Heart left ventricle (tissue), 13 donors: ENCODE results near the gene GLRA1.

Source experiments
- POLR2A ChIP-seq, 2 donors: fragments of 450-650 bp; IDR thresholded peaks; one replicate each; pipeline ENCODE4 v1.6.1; 2017; ENCODE audit warnings: antibody characterized with exemption in 2 of 2, mild to moderate bottlenecking in 2 of 2, moderate library complexity in 2 of 2
- TF ChIP-seq, protein P1 (sequence below), 12 donors: fragments of 200-600 bp; sonication (generic) in 4 of 12; IDR thresholded peaks; one replicate each; pipeline versions ENCODE4 v1.5.0 to v1.8.0; 2018 to 2022; ENCODE audit warnings: antibody characterized with exemption in 12 of 12, mild to moderate bottlenecking in 5 of 12
- donor health status: ischemic (EF 13 %, LVEDD 7.1; RV severe dilation, severe dysfunction).
- donor health status: DM: no; HTN: yes; CAD: no.
- donor health status: DM: no; HTN: no; CAD: no.
- donor health status: ischemic (EF 25% LVEDD 6.9; RV normal size, moderate dysfunction).
- donor health status: ischemic (EF 25% LVEDD 5.7; RV mildly dilated, moderate dysfunction).
- donor health status: ischemic (EF 35%, LVEDD 5.7; RV mildly dilated, moderate dysfunction).
- donor health status: nonischemic (EF 11% LVEDD 7.7; RV severe dilation, severe dysfunction).
- donor health status: DM: yes; HTN: yes; CAD: no.
- donor health status: PGD.
- donor health status: ischemic (EF 29% LVEDD 5.4; RV normal size, mild dysfunction).
- donor health status: nonischemic (EF 23%, LVEDD 6.1; RV moderate dilation, normal function).

DNA sequence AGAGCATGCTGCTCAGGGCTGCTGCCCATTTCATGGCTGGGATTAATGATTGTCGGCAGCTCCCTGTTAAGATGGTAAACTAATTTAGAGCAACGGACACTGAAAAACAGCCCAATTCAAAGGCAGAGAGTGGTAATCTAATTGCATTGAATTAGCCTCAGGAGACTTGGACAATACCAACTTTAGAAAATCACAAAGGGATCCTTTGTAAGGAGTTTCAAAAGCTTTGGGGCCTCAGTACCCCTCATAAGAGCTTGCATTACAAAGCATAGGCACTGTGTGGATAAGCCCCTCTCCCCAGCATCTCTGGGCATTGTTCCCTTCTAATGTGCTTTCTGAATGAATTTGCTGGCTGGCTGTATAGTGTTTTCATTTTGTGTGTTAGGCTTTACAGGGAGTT is 6.7 kb downstream of the GLRA1 start:
- TF ChIP-seq, protein P1, sequence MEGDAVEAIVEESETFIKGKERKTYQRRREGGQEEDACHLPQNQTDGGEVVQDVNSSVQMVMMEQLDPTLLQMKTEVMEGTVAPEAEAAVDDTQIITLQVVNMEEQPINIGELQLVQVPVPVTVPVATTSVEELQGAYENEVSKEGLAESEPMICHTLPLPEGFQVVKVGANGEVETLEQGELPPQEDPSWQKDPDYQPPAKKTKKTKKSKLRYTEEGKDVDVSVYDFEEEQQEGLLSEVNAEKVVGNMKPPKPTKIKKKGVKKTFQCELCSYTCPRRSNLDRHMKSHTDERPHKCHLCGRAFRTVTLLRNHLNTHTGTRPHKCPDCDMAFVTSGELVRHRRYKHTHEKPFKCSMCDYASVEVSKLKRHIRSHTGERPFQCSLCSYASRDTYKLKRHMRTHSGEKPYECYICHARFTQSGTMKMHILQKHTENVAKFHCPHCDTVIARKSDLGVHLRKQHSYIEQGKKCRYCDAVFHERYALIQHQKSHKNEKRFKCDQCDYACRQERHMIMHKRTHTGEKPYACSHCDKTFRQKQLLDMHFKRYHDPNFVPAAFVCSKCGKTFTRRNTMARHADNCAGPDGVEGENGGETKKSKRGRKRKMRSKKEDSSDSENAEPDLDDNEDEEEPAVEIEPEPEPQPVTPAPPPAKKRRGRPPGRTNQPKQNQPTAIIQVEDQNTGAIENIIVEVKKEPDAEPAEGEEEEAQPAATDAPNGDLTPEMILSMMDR (IDR thresholded peaks at IDR 0.05), result no peak
- TF ChIP-seq POLR2A (IDR thresholded peaks at IDR 0.05), result no peak
